K562 (cell line): Measurements from ENCODE around the gene SHROOM3. TPM values are rescaled to one million over a fixed set of nuclear protein-coding genes. Genes with fewer than 3 reads are reported as not detected.

ENCODE experiments used
- ATAC-seq: fragments of 200-7000 bp; cut with Tn5 transposase; 3 replicates; pipeline ENCODE4 v1.9.1; 2020; ENCODE audit warnings: moderate library complexity
- BruUV-seq: library from RNA; stranded (reverse); fragments of 400-500 nt; replicated peaks from 2 replicates; lab custom pipeline; 2021; lab: Mats Ljungman, UMichigan
- CTCF ChIA-PET: fragments of 300-600 bp; formaldehyde crosslinking; extraction: SDS; loops from one replicate; lab custom pipeline; 2021; ENCODE audit warnings: low intra/inter-chr PET ratio; lab: Yijun Ruan, JAX
- POLR2A ChIA-PET: fragments of 300-600, 350-650 bp; sonication (Branson Sonifier 250); formaldehyde crosslinking; extraction: SDS; loops from one replicate; lab custom pipeline; 2021; ENCODE audit warnings: antibody characterized with exemption, inconsistent platforms; lab: Yijun Ruan, JAX
- DNase-seq, 4 experiments: peaks; one replicate each; pipeline versions ENCODE4 v3.0.0 to v3.0.0-alpha.2; 2011 to 2018; ENCODE audit warnings: low spot score in 3 of 4, mixed read lengths in 3 of 4; ENCODE audit errors: extremely low read depth in 1 of 4
- FAIRE-seq: peaks from 2 replicates; lab custom pipeline; 2011; peaks lifted over from hg19 to GRCh38; lab: Jason Lieb, UNC
- H2AFZ ChIP-seq: 2 replicates; pipeline ENCODE4 v1.6.0; 2011; ENCODE audit warnings: low read depth, low read length, control low read depth, inconsistent platforms
- H3K27ac ChIP-seq: fragments of 200-600 bp; 3 replicates; pipeline ENCODE4 v1.8.0; 2011; ENCODE audit warnings: low read depth, mild to moderate bottlenecking, control low read depth, inconsistent platforms, low read length, moderate library complexity, mixed read lengths; ENCODE audit errors: extremely low read depth
- H3K27me3 ChIP-seq, 2 experiments: fragments of 300-600 bp in 1 of 2; 2 replicates in 1 of 2; 3 replicates in 1 of 2; pipeline versions ENCODE4 v1.6.0 to v1.8.0; 2011; ENCODE audit warnings: inconsistent platforms in 2 of 2, low read length in 2 of 2, mild to moderate bottlenecking in 1 of 2, mixed read lengths in 1 of 2, moderate library complexity in 1 of 2; ENCODE audit not compliant: control insufficient read depth in 2 of 2, insufficient read depth in 2 of 2
- H3K36me3 ChIP-seq: fragments of 300-600 bp; 3 replicates; pipeline ENCODE4 v1.8.0; 2011; ENCODE audit warnings: mild to moderate bottlenecking, low read length, inconsistent platforms; ENCODE audit not compliant: control insufficient read depth, insufficient read depth
- H3K4me1 ChIP-seq, 2 experiments: fragments of 200-600 bp in 1 of 2; replicated peaks in 1 of 2; 2 replicates in 1 of 2; 3 replicates in 1 of 2; pipeline versions ENCODE4 v1.5.1 to v1.8.0; 2011; ENCODE audit warnings: inconsistent platforms in 2 of 2, low read length in 2 of 2, mild to moderate bottlenecking in 1 of 2, mixed read lengths in 1 of 2, moderate library complexity in 1 of 2; ENCODE audit not compliant: control insufficient read depth in 2 of 2, insufficient read depth in 2 of 2
- H3K4me2 ChIP-seq: 2 replicates; pipeline ENCODE4 v1.6.1; 2011; ENCODE audit warnings: low read length, control low read depth, inconsistent platforms, mixed read lengths; ENCODE audit not compliant: insufficient read depth
- H3K4me3 ChIP-seq: fragments of 200-600 bp; sonication (generic), shearing (Covaris generic); 2 replicates; pipeline ENCODE4 v1.5.1; 2016; ENCODE audit warnings: control low read depth, inconsistent platforms
- H3K79me2 ChIP-seq: fragments of 200-600 bp; 3 replicates; pipeline ENCODE4 v1.8.0; 2011; ENCODE audit warnings: low read length, inconsistent platforms; ENCODE audit not compliant: control insufficient read depth, insufficient read depth
- H3K9ac ChIP-seq, 2 experiments: 2 replicates each; pipeline versions ENCODE4 v1.6.0 to v1.6.1; 2011; ENCODE audit warnings: low read depth in 2 of 2, low read length in 2 of 2, control low read depth in 1 of 2, inconsistent platforms in 1 of 2, mild to moderate bottlenecking in 1 of 2, mixed read lengths in 1 of 2; ENCODE audit not compliant: insufficient read depth in 1 of 2
- H3K9me1 ChIP-seq: one replicate; pipeline ENCODE4 v1.6.0; 2011; ENCODE audit warnings: inconsistent platforms, mild to moderate bottlenecking, low read length, moderate library complexity; ENCODE audit not compliant: control insufficient read depth, insufficient read depth
- H3K9me3 ChIP-seq: replicated peaks from 2 replicates; pipeline ENCODE4 v1.5.1; 2011; ENCODE audit warnings: low read depth, low read length, inconsistent platforms; ENCODE audit not compliant: control insufficient read depth, insufficient read depth
- H4K20me1 ChIP-seq: replicated peaks from 2 replicates; pipeline ENCODE4 v1.6.1; 2011; ENCODE audit warnings: low read length, inconsistent platforms, mixed read lengths; ENCODE audit not compliant: control insufficient read depth, insufficient read depth
- BRF2 ChIP-seq: IDR thresholded peaks from 3 replicates; pipeline ENCODE4 v1.6.1; 2011; ENCODE audit warnings: borderline replicate concordance, mild to moderate bottlenecking; ENCODE audit not compliant: insufficient read length, insufficient read depth
- CAMTA2 ChIP-seq: fragments of 250-450 bp; sonication (Bioruptor Pico); conservative IDR thresholded peaks from 2 replicates; pipeline ENCODE4 v1.5.1; 2022
- CBX3 ChIP-seq, 2 experiments: IDR thresholded peaks; 1 replicate in 1 of 2; 2 replicates in 1 of 2; pipeline ENCODE4 v1.6.1; 2012; ENCODE audit warnings: inconsistent platforms in 2 of 2, low read length in 2 of 2, borderline replicate concordance in 1 of 2, control low read depth in 1 of 2
- GABPB1 ChIP-seq: sonication (generic); formaldehyde crosslinking; IDR thresholded peaks from 2 replicates; pipeline ENCODE4 v1.8.0; 2022; ENCODE audit warnings: mild to moderate bottlenecking, missing genetic modification reagents
- JUN ChIP-seq, 2 experiments: sonication (generic) in 1 of 2; formaldehyde crosslinking in 1 of 2; IDR thresholded peaks; 2 replicates each; pipeline versions ENCODE4 v1.6.1 to v1.8.0; 2012 to 2022; ENCODE audit warnings: borderline replicate concordance in 2 of 2, mild to moderate bottlenecking in 2 of 2, improper control_type of control experiment in 1 of 2, low read depth in 1 of 2, low read length in 1 of 2, missing genetic modification reagents in 1 of 2
- L3MBTL2 ChIP-seq: fragments of 450-650 bp; IDR thresholded peaks from 2 replicates; pipeline ENCODE4 v1.6.1; 2016; ENCODE audit warnings: mild to moderate bottlenecking, moderate library complexity
- MEF2D ChIP-seq: conservative IDR thresholded peaks from 2 replicates; pipeline ENCODE4 v1.6.1; 2016; ENCODE audit warnings: low read depth, missing genetic modification characterization, missing compliant biosample characterization
- WGBS: fragments of 100-300 bp; shearing (Covaris generic); methylation state at CpG from one replicate; pipeline ENCODE4 v1.1.6; 2016; ENCODE audit warnings: low coverage, mixed read lengths; ENCODE audit not compliant: insufficient coverage; ENCODE audit errors: missing lambda C conversion rate; 5-methylcytosine and 5-hydroxymethylcytosine counted together
- in situ Hi-C: fragments of 300-500 bp; cut with MboI; formaldehyde crosslinking; loops from 4 replicates; pipeline ENCODE4 v1.15.0; 2018; ENCODE audit warnings: inconsistent platforms, mixed read lengths
- intact Hi-C: fragments of 100-400 bp; cut with micrococcal nuclease; formaldehyde crosslinking; loops from 2 replicates; pipeline ENCODE4 v1.14.2; 2022
- polyA plus RNA-seq, 8 experiments: library from polyadenylated mRNA; depleted of rRNA in 4 of 8; stranded (reverse) in 5 of 8; unstranded in 3 of 8; fragments of >200 nt; fragmentation: Nextera tagmentation in 2 of 8; fragmentation: Illumina TruSeq in 1 of 8; extraction: Ambion mirVana in 2 of 8; extraction: Trizol in 1 of 8; gene quantifications; 2 replicates each; pipeline versions ENCODE4 v1.2.1 to v1.2.3, GENCODE V29; 2011 to 2014; ENCODE audit warnings: inconsistent platforms in 1 of 8, missing spikeins in 1 of 8
- total RNA-seq, 7 experiments: library from RNA; depleted of rRNA in 6 of 7; stranded (reverse); fragments of >200 nt in 6 of 7; fragmentation: Illumina TruSeq in 2 of 7; extraction: Trizol in 2 of 7; gene quantifications; 2 replicates each; pipeline versions ENCODE4 v1.2.1 to v1.2.3, GENCODE V29; 2011 to 2021; ENCODE audit warnings: low replicate concordance in 1 of 7

SHROOM3 gene
- total and polyA plus RNA-seq, 9 of the 15 experiments (the other 6 are each of a cell fraction or from before 2014, with no cell fraction given): 0.01 to 0.07 TPM; not detected in 7

- in situ Hi-C loops: loop anchor here (10.0 kb wide), 1 partner anchor 316 kb away; the partner anchor contains the start of gene SHROOM3
- POLR2A ChIA-PET: no interaction called here
- no peak for DNase-seq
These were observed 315.7 kb downstream of the SHROOM3 start for GRCh38 chr4:76750716-76751115.

More at GRCh38 chr4:76750716-76751115, 315.7 kb downstream of the SHROOM3 start:
- Histone ChIP-seq H4K20me1 (no peaks in the 10 kb centered on the region), H3K4me3 (no peak overlapping the region), H3K79me2 (no peaks in the 10 kb centered on the region), H3K27me3 (peaks cover 3 to 21% of the 10 kb centered on the region in 2 experiments; a peak in 3 of 5 replicates), H3K9ac (no peak overlapping the region), H2AFZ (no peak overlapping the region), H3K4me1 (no peaks in the 10 kb centered on the region), H3K9me1 (no peaks in the 10 kb centered on the region), H3K4me2 (no peak overlapping the region), H3K36me3 (no peaks in the 10 kb centered on the region), H3K9me3 (no peaks in the 10 kb centered on the region), H3K27ac (no peak overlapping the region)
- ATAC-seq (no peak), FAIRE-seq (no peak)
- TF ChIP-seq GABPB1 (no peak), L3MBTL2 (no peak), CAMTA2 (CRISPR knock-in tag) (no peak), CBX3 (IDR thresholded peaks at IDR 0.05; ENCODE audit: borderline replicate concordance in 1 of 2, low read length in 2 of 2) (no peak), MEF2D (no peak), JUN (IDR thresholded peaks at IDR 0.05; ENCODE audit: borderline replicate concordance, low read depth, low read length) (no peak), JUN (CRISPR knock-in tag; IDR thresholded peaks at IDR 0.05; ENCODE audit: borderline replicate concordance) (no peak), BRF2 (no peak)
- 11% methylated on average over 3 of the region's 3 CpGs for WGBS
- intact Hi-C loops: no loop called here
- BruUV-seq: no TSS peak
- CTCF ChIA-PET: no interaction called here
